GM18508 (cell line): ENCODE data around the gene RNMT.
"Not testable (repeated sequence)": the region's sequence is repeated elsewhere in the genome, so short reads cannot be mapped to it uniquely, and the experiment has no call there.

Experiments used
- ATAC-seq: cut with Tn5 transposase; IDR thresholded peaks from one replicate; pipeline ENCODE4 v1.9.1; 2021; ENCODE audit warnings: moderate number of reproducible peaks; ENCODE audit not compliant: insufficient read depth, unreplicated experiment

The RNMT gene

GRCh38 chr18:13730481-13730880, 4.0 kb downstream of the RNMT start:
- ATAC-seq = no peak

GRCh38 chr18:13735681-13736080, 9.2 kb downstream of the RNMT start:
- no peak for ATAC-seq

GRCh38 chr18:13745696-13746095, 19.2 kb downstream of the RNMT start:
- no peak for ATAC-seq

- ATAC-seq = no peak
Observed at GRCh38 chr18:13746633-13747032, 20.2 kb downstream of the RNMT start.

- ATAC-seq = not testable (repeated sequence)
Observed at GRCh38 chr18:13751599-13751998, 25.1 kb downstream of the RNMT start.

- ATAC-seq = no peak
Observed at GRCh38 chr18:13756261-13756660, 29.8 kb downstream of the RNMT start.

GRCh38 chr18:13756671-13757070, 30.2 kb downstream of the RNMT start:
- no peak for ATAC-seq

- no peak for ATAC-seq
Observed at GRCh38 chr18:13758622-13759021, 32.1 kb downstream of the RNMT start.

- ATAC-seq = no peak
Observed at GRCh38 chr18:13760047-13760446, 33.6 kb downstream of the RNMT start.

GRCh38 chr18:13762690-13763439, 36.4 kb downstream of the RNMT start:
- no peak for ATAC-seq

GRCh38 chr18:13775058-13775457, 48.6 kb downstream of the RNMT start:
- ATAC-seq = no peak

- no peak for ATAC-seq
Observed at GRCh38 chr18:13791181-13791580, 64.7 kb downstream of the RNMT start.

GRCh38 chr18:13793819-13794218, 67.3 kb downstream of the RNMT start:
- ATAC-seq = no peak

GRCh38 chr18:13796515-13796914, 70.0 kb downstream of the RNMT start:
- no peak for ATAC-seq

GRCh38 chr18:13797157-13797611, 70.7 kb downstream of the RNMT start:
- ATAC-seq = no peak

GRCh38 chr18:13799396-13799795, 72.9 kb downstream of the RNMT start:
- no peak for ATAC-seq

GRCh38 chr18:13800505-13801259, 74.2 kb downstream of the RNMT start:
- no peak for ATAC-seq

- ATAC-seq = no peak
Observed at GRCh38 chr18:13801260-13801601, 74.8 kb downstream of the RNMT start.

- ATAC-seq = no peak
Observed at GRCh38 chr18:13804305-13804704, 77.8 kb downstream of the RNMT start.

GRCh38 chr18:13808294-13809042, 82.0 kb downstream of the RNMT start:
- no peak for ATAC-seq

- no peak for ATAC-seq
Observed at GRCh38 chr18:13809043-13809430, 82.6 kb downstream of the RNMT start.
